MM.1S (cell line): Measurements from ENCODE around the gene FAIM2.

Experiments used
- CTCF ChIP-seq: fragments of 300-600 bp; sonication (generic); IDR thresholded peaks from 2 replicates; pipeline ENCODE4 v1.5.1; 2016; ENCODE audit warnings: antibody characterized with exemption, low read length, mixed read lengths
- EZH2 ChIP-seq: fragments of 300-600 bp; sonication (generic); optimal IDR thresholded peaks from 2 replicates; pipeline ENCODE3; 2017; ENCODE audit warnings: low read depth, mild to moderate bottlenecking, antibody characterized with exemption, low read length, mixed read lengths
- EZH2phosphoT487 ChIP-seq: fragments of 300-600 bp; sonication (generic); IDR thresholded peaks from 2 replicates; pipeline ENCODE4 v1.6.1; 2018; ENCODE audit warnings: antibody characterized with exemption, low read length

DNA sequence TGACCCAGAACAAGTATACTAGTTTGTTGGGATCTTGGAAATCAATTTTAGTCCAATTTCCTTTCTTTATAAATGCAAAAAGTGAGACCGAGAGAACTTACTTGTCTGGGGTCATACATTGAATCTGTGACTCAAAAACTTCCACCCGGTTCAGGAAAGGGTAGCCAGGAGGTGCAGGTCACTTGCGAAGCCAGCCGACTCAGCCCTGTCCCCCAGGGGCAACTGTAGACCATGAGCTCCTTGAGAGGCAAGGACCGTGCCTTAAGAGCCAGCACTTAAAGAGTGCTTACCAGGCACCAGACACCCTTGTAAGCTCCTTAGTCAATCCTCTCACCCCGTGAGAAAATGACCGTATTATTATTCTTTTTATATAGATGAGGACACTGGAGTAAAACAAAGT is 60.3 kb downstream of the FAIM2 start:
- TF ChIP-seq CTCF (no peak), EZH2 (no peak), EZH2phosphoT487 (no peak)
